22Rv1 (cell line): ENCODE results near the gene VPS4A.

Experiments used
- CTCF ChIP-seq: fragments of 450-650 bp; IDR thresholded peaks from 2 replicates; pipeline ENCODE4 v1.5.1; 2017; ENCODE audit warnings: mild to moderate bottlenecking
- ZFX ChIP-seq: fragments of 450-650 bp; IDR thresholded peaks from 2 replicates; pipeline ENCODE4 v1.6.1; 2017; ENCODE audit warnings: antibody characterized with exemption, borderline replicate concordance

- no peak for TF ChIP-seq ZFX
- TF ChIP-seq CTCF: no peak
Observed at GRCh38 chr16:69345923-69346322, 34.8 kb downstream of the VPS4A start.
